Keratinocyte (primary cell): ENCODE data around the gene WNT1. TPM values are rescaled to one million over a fixed set of nuclear protein-coding genes. Genes with fewer than 3 reads are reported as not detected.

Experiments
- DNase-seq: peaks from one replicate; pipeline ENCODE4 v3.0.0-alpha.2; 2011; ENCODE audit warnings: low read depth, missing footprints, low spot score
- FAIRE-seq: peaks from 2 replicates; lab custom pipeline; 2011; peaks lifted over from hg19 to GRCh38; lab: Jason Lieb, UNC
- H2AFZ ChIP-seq: 2 replicates; pipeline ENCODE4 v1.6.0; 2012; ENCODE audit warnings: low read length, control low read depth, inconsistent platforms; ENCODE audit not compliant: control insufficient read depth
- H3K27ac ChIP-seq: 2 replicates; pipeline ENCODE4 v1.5.1; 2011; ENCODE audit warnings: low read length; ENCODE audit not compliant: control insufficient read depth, insufficient read depth
- H3K27me3 ChIP-seq: 3 replicates; pipeline ENCODE4 v1.6.0; 2011; ENCODE audit warnings: low read length; ENCODE audit not compliant: control insufficient read depth, insufficient read depth; ENCODE audit errors: extremely low read depth
- H3K36me3 ChIP-seq, 2 experiments: 2 replicates in 1 of 2; 3 replicates in 1 of 2; pipeline ENCODE4 v1.5.1; 2011; ENCODE audit warnings: low read length in 2 of 2, mild to moderate bottlenecking in 1 of 2; ENCODE audit not compliant: control insufficient read depth in 2 of 2, insufficient read depth in 2 of 2; ENCODE audit errors: extremely low read depth in 1 of 2
- H3K4me1 ChIP-seq: 3 replicates; pipeline ENCODE4 v1.5.1; 2011; ENCODE audit warnings: low read length; ENCODE audit not compliant: control insufficient read depth, insufficient read depth; ENCODE audit errors: extremely low read depth
- H3K4me2 ChIP-seq: 3 replicates; pipeline ENCODE4 v1.6.0; 2011; ENCODE audit warnings: low read depth, low read length; ENCODE audit not compliant: control insufficient read depth, insufficient read depth; ENCODE audit errors: extremely low read depth
- H3K4me3 ChIP-seq, 3 experiments: fragments of 200-600 bp in 1 of 3; sonication (generic) in 1 of 3; 2 replicates in 2 of 3; 3 replicates in 1 of 3; pipeline ENCODE4 v1.5.1; 2011 to 2016; ENCODE audit warnings: low read length in 3 of 3, mild to moderate bottlenecking in 3 of 3, control low read depth in 2 of 3, inconsistent platforms in 1 of 3, low read depth in 1 of 3, mixed read lengths in 1 of 3, mixed run types in 1 of 3, moderate library complexity in 1 of 3; ENCODE audit not compliant: control insufficient read depth in 2 of 3, insufficient read depth in 2 of 3; ENCODE audit errors: extremely low read depth in 1 of 3
- H3K79me2 ChIP-seq: 2 replicates; pipeline ENCODE4 v1.6.0; 2012; ENCODE audit warnings: low read length; ENCODE audit not compliant: control insufficient read depth, insufficient read depth
- H3K9ac ChIP-seq: 3 replicates; pipeline ENCODE4 v1.6.0; 2011; ENCODE audit warnings: low read length; ENCODE audit not compliant: control insufficient read depth, insufficient read depth; ENCODE audit errors: extremely low read depth
- H3K9me1 ChIP-seq: 3 replicates; pipeline ENCODE4 v1.6.0; 2011; ENCODE audit warnings: low read length; ENCODE audit not compliant: control insufficient read depth, insufficient read depth; ENCODE audit errors: extremely low read depth
- H3K9me3 ChIP-seq: 2 replicates; pipeline ENCODE4 v1.5.1; 2012; ENCODE audit warnings: low read depth, low read length; ENCODE audit not compliant: control insufficient read depth
- H4K20me1 ChIP-seq: 3 replicates; pipeline ENCODE4 v1.6.0; 2011; ENCODE audit warnings: low read length; ENCODE audit not compliant: control insufficient read depth, insufficient read depth; ENCODE audit errors: extremely low read depth
- CTCF ChIP-seq, 3 experiments: IDR thresholded peaks in 1 of 3; conservative IDR thresholded peaks in 1 of 3; optimal IDR thresholded peaks in 1 of 3; 2 replicates in 2 of 3; 3 replicates in 1 of 3; pipeline versions ENCODE3 to v1.5.1; 2011; ENCODE audit warnings: low read length in 3 of 3, mild to moderate bottlenecking in 3 of 3, moderate library complexity in 2 of 3, control low read depth in 1 of 3, inconsistent platforms in 1 of 3; ENCODE audit not compliant: insufficient read depth in 2 of 3; ENCODE audit errors: extremely low read depth in 1 of 3
- EZH2 ChIP-seq: IDR thresholded peaks from one replicate; pipeline ENCODE4 v1.6.1; 2012; ENCODE audit warnings: inconsistent platforms, mild to moderate bottlenecking, low read length, moderate library complexity
- dilution Hi-C: fragments of 300-500 bp; cut with MboI; formaldehyde crosslinking; loops from one replicate; pipeline ENCODE4 v1.7.0; 2020; ENCODE audit warnings: low sequenced_read_pairs; ENCODE audit not compliant: extremely low pct_ligation_motif_present
- polyA plus RNA-seq, 5 experiments: library from polyadenylated mRNA; depleted of rRNA in 3 of 5; stranded (reverse) in 3 of 5; stranded (forward) in 1 of 5; unstranded in 1 of 5; fragments of >200 nt; gene quantifications; 1 replicate in 1 of 5; 2 replicates in 3 of 5; 3 replicates in 1 of 5; pipeline versions ENCODE4 v1.2.1 to v1.2.3, GENCODE V29; 2011 to 2012; ENCODE audit warnings: missing spikeins in 2 of 5, low read depth in 1 of 5, low replicate concordance in 1 of 5

The WNT1 gene
- polyA plus RNA-seq, 1 donor (not counting 4 experiments of a cell fraction or from before 2014, with no cell fraction given): not detected

GRCh38 chr12:49000346-49000745 is 22.2 kb downstream of the WNT1 start:
- FAIRE-seq: no peak

GRCh38 chr12:49008943-49009342 is 30.8 kb downstream of the WNT1 start:
- no peak for FAIRE-seq
- Histone ChIP-seq H3K4me3 (no peak overlapping the region), H4K20me1 (no peaks in the 10 kb centered on the region), H3K9me1 (no peaks in the 10 kb centered on the region), H3K36me3 (peaks cover 13 to 26% of the 10 kb centered on the region in 2 experiments), H3K4me2 (no peak overlapping the region), H3K9me3 (no peaks in the 10 kb centered on the region), H3K9ac (no peak overlapping the region), H2AFZ (no peak overlapping the region), H3K79me2 (no peaks in the 10 kb centered on the region), H3K27ac (no peak overlapping the region), H3K4me1 (no peaks in the 10 kb centered on the region), H3K27me3 (no peaks in the 10 kb centered on the region)
- no peak for DNase-seq
- dilution Hi-C loops: no loop called here
- no peak for TF ChIP-seq CTCF (optimal IDR thresholded peaks at IDR 0.05 in 1 of 3, IDR thresholded peaks at IDR 0.05 in 1 of 3, conservative IDR thresholded peaks at IDR 0.05 in 1 of 3; ENCODE audit: extremely low read depth in 1 of 3, insufficient read depth in 2 of 3, low read length in 3 of 3)
- TF ChIP-seq EZH2: no peak

More at GRCh38 chr12:49000346-49000745, 22.2 kb downstream of the WNT1 start:
- TF ChIP-seq CTCF (optimal IDR thresholded peaks at IDR 0.05 in 1 of 3, IDR thresholded peaks at IDR 0.05 in 1 of 3, conservative IDR thresholded peaks at IDR 0.05 in 1 of 3; ENCODE audit: extremely low read depth in 1 of 3, insufficient read depth in 2 of 3, low read length in 3 of 3) (no peak), EZH2 (no peak)
- Histone ChIP-seq H3K4me3 (no peak overlapping the region), H3K9me1 (no peaks in the 10 kb centered on the region), H3K27me3 (peaks cover 24% of the 10 kb centered on the region), H4K20me1 (no peaks in the 10 kb centered on the region), H3K79me2 (no peaks in the 10 kb centered on the region), H2AFZ (no peak overlapping the region), H3K4me2 (no peak overlapping the region), H3K27ac (no peak overlapping the region), H3K9ac (no peak overlapping the region), H3K36me3 (peaks cover 17 to 35% of the 10 kb centered on the region in 2 experiments), H3K4me1 (peaks cover 14% of the 10 kb centered on the region), H3K9me3 (no peaks in the 10 kb centered on the region)
- no peak for DNase-seq
- dilution Hi-C loops: no loop called here
